ENCODE measurements around the gene UPB1. TPM values are rescaled to one million over a fixed set of nuclear protein-coding genes. Genes with fewer than 3 reads are reported as not detected.
A peak's percentile ranks its signal among the peaks of the same experiment; 100 is the strongest.

The UPB1 gene
- total and polyA plus RNA-seq, 9 of the 15 experiments (the other 6 are each of a cell fraction or from before 2014, with no cell fraction given), result 0.06 to 0.11 TPM; not detected in 7

GRCh38 chr22:24445481-24446259 is 49.5 kb upstream of the UPB1 start (continued):
- TF ChIP-seq EZH2 (IDR thresholded peaks at IDR 0.05; ENCODE audit: borderline replicate concordance, low read depth, low read length) (no peak), ZNF175 (CRISPR knock-in tag; IDR thresholded peaks at IDR 0.05; ENCODE audit: low read depth) (no peak), NFE2 (IDR thresholded peaks at IDR 0.05; ENCODE audit: low read depth) (no peak), ETV5 (CRISPR knock-in tag; IDR thresholded peaks at IDR 0.05; ENCODE audit: low read depth) (peak; percentile 41; the same call in 1 of the 2 replicates), ZC3H8 (IDR thresholded peaks at IDR 0.05) (no peak), ADNP (tag; IDR thresholded peaks at IDR 0.05) (no peak), MBD1 (CRISPR knock-in tag; IDR thresholded peaks at IDR 0.05) (no peak), ZBTB7A (IDR thresholded peaks at IDR 0.05; ENCODE audit: borderline replicate concordance, control insufficient read depth, low read depth, low read length) (peak; percentile 20; the same call in 1 of the 2 replicates), JUN (IDR thresholded peaks at IDR 0.05; ENCODE audit: borderline replicate concordance, low read depth, low read length) (0 out of 2 replicates have a peak, but pooled peaks have one; percentile 12), JUN (CRISPR knock-in tag; IDR thresholded peaks at IDR 0.05; ENCODE audit: borderline replicate concordance) (no peak), MEIS2 (IDR thresholded peaks at IDR 0.05; ENCODE audit: partially characterized antibody) (peak; percentile 83), IRF9 (tag; IDR thresholded peaks at IDR 0.05) (no peak), ATF2 (CRISPR knock-in tag; IDR thresholded peaks at IDR 0.05) (no peak), JUND (IDR thresholded peaks at IDR 0.05; ENCODE audit: borderline replicate concordance, low read depth, low read length) (peak; percentile 73), JUND (tag; IDR thresholded peaks at IDR 0.05; ENCODE audit: borderline replicate concordance, low read depth, low read length) (no peak; the same call in 2 of the 3 replicates), FOSL1 (tag; conservative IDR thresholded peaks at IDR 0.05) (peak; percentile 44; the same call in 1 of the 2 replicates), ZNF140 (CRISPR knock-in tag; IDR thresholded peaks at IDR 0.05) (no peak), ZNF639 (CRISPR knock-in tag; conservative IDR thresholded peaks at IDR 0.05 in 1 of 2, IDR thresholded peaks at IDR 0.05 in 1 of 2) (no peak), GATA2 (CRISPR knock-in tag; IDR thresholded peaks at IDR 0.05) (0 out of 2 replicates have a peak, but pooled peaks have one; percentile 31), ATF3 (IDR thresholded peaks at IDR 0.05) (peak; percentile 61), ATF3 (CRISPR knock-in tag; conservative IDR thresholded peaks at IDR 0.05) (no peak)

Measured in K562 (cell line).